Fibroblast of lung (primary cell): ENCODE measurements around the gene MYH10. TPM values are rescaled to one million over a fixed set of nuclear protein-coding genes. Genes with fewer than 3 reads are reported as not detected.

Source experiments
- DNase-seq, 2 donors: peaks; one replicate each; pipeline versions ENCODE4 v3.0.0 to v3.0.0-alpha.2; 2010; ENCODE audit warnings: low read depth in 2 of 2
- H2AFZ ChIP-seq: 2 replicates; pipeline ENCODE4 v1.5.1; 2012; ENCODE audit warnings: low read length, control low read depth, inconsistent platforms
- H3K27ac ChIP-seq: 2 replicates; pipeline ENCODE4 v1.5.1; 2011; ENCODE audit warnings: low read length, control low read depth; ENCODE audit not compliant: insufficient read depth
- H3K27me3 ChIP-seq: 2 replicates; pipeline ENCODE4 v1.5.1; 2011; ENCODE audit warnings: mild to moderate bottlenecking, low read length; ENCODE audit not compliant: control insufficient read depth, insufficient read depth
- H3K36me3 ChIP-seq: 2 replicates; pipeline ENCODE4 v1.5.1; 2011; ENCODE audit warnings: low read length; ENCODE audit not compliant: control insufficient read depth, insufficient read depth
- H3K4me1 ChIP-seq: 2 replicates; pipeline ENCODE4 v1.5.1; 2011; ENCODE audit warnings: low read length; ENCODE audit not compliant: control insufficient read depth, insufficient read depth; ENCODE audit errors: extremely low read depth
- H3K4me2 ChIP-seq: 2 replicates; pipeline ENCODE4 v1.5.1; 2011; ENCODE audit warnings: low read length, control low read depth; ENCODE audit not compliant: insufficient read depth; ENCODE audit errors: extremely low read depth
- H3K4me3 ChIP-seq, 4 experiments: fragments of 200-600 bp in 1 of 4; sonication (generic) in 1 of 4; replicated peaks in 1 of 4; 2 replicates each; pipeline ENCODE4 v1.5.1; 2011 to 2016; ENCODE audit warnings: low read length in 4 of 4, low read depth in 3 of 4, mild to moderate bottlenecking in 3 of 4, control low read depth in 2 of 4, inconsistent platforms in 1 of 4, mixed read lengths in 1 of 4; ENCODE audit not compliant: insufficient read depth in 1 of 4; ENCODE audit errors: control extremely low read depth in 1 of 4
- H3K79me2 ChIP-seq: 2 replicates; pipeline ENCODE4 v1.5.1; 2012; ENCODE audit warnings: mild to moderate bottlenecking, low read length, inconsistent platforms; ENCODE audit not compliant: control insufficient read depth, insufficient read depth
- H3K9ac ChIP-seq: 2 replicates; pipeline ENCODE4 v1.5.1; 2011; ENCODE audit warnings: mild to moderate bottlenecking, low read length, control low read depth; ENCODE audit not compliant: insufficient read depth
- H3K9me3 ChIP-seq: 2 replicates; pipeline ENCODE4 v1.5.1; 2012; ENCODE audit warnings: low read depth, low read length; ENCODE audit not compliant: control insufficient read depth, insufficient read depth
- H4K20me1 ChIP-seq: 2 replicates; pipeline ENCODE4 v1.5.1; 2011; ENCODE audit warnings: low read length; ENCODE audit not compliant: control insufficient read depth, insufficient read depth; ENCODE audit errors: extremely low read depth
- CTCF ChIP-seq, 2 donors: IDR thresholded peaks in 1 of 2; conservative IDR thresholded peaks in 1 of 2; 1 replicate in 1 of 2; 2 replicates in 1 of 2; pipeline ENCODE4 v1.5.1; 2011 to 2012; ENCODE audit warnings: low read length in 2 of 2, control low read depth in 1 of 2, inconsistent platforms in 1 of 2, low read depth in 1 of 2, mild to moderate bottlenecking in 1 of 2
- EZH2 ChIP-seq: IDR thresholded peaks from 2 replicates; pipeline ENCODE4 v1.5.1; 2012; ENCODE audit warnings: low read length, control low read depth, mild to moderate bottlenecking; ENCODE audit errors: missing control alignments
- polyA plus RNA-seq, 2 donors: library from polyadenylated mRNA; depleted of rRNA in 1 of 2; stranded (reverse) in 1 of 2; unstranded in 1 of 2; fragments of >200 nt; gene quantifications; 2 replicates each; pipeline ENCODE4 v1.2.1, GENCODE V29; 2011 to 2012; ENCODE audit warnings: missing spikeins in 1 of 2
- total RNA-seq: library from RNA; depleted of rRNA; stranded (reverse); fragments of >200 nt; gene quantifications from 2 replicates; pipeline ENCODE4 v1.2.1, GENCODE V29; 2014

Gene MYH10
- total and polyA plus RNA-seq, 2 donors (not counting 1 experiment from before 2014, with no cell fraction given), result 54.6 to 104 TPM

- Histone ChIP-seq H3K79me2 (no peaks in the 10 kb centered on the region), H3K27me3 (no peaks in the 10 kb centered on the region), H3K36me3 (no peaks in the 10 kb centered on the region), H2AFZ (no peak overlapping the region), H3K9ac (no peak overlapping the region), H3K27ac (no peak overlapping the region), H3K9me3 (no peaks in the 10 kb centered on the region), H3K4me2 (no peak overlapping the region), H3K4me1 (no peaks in the 10 kb centered on the region), H4K20me1 (no peaks in the 10 kb centered on the region), H3K4me3 (no peak overlapping the region)
- TF ChIP-seq EZH2 (no peak), CTCF (conservative IDR thresholded peaks at IDR 0.05 in 1 of 2, IDR thresholded peaks at IDR 0.05 in 1 of 2; ENCODE audit: low read depth in 1 of 2, low read length in 2 of 2) (no peak)
- no peak for DNase-seq
Measured at GRCh38 chr17:8593276-8593675, 37.2 kb downstream of the MYH10 start.

GRCh38 chr17:8588877-8589554 is 41.5 kb downstream of the MYH10 start:
- H3K79me2 ChIP-seq, result no peaks in the 10 kb centered on the region
- H2AFZ ChIP-seq, result no peak overlapping the region
- H4K20me1 ChIP-seq, result no peaks in the 10 kb centered on the region

DNA sequence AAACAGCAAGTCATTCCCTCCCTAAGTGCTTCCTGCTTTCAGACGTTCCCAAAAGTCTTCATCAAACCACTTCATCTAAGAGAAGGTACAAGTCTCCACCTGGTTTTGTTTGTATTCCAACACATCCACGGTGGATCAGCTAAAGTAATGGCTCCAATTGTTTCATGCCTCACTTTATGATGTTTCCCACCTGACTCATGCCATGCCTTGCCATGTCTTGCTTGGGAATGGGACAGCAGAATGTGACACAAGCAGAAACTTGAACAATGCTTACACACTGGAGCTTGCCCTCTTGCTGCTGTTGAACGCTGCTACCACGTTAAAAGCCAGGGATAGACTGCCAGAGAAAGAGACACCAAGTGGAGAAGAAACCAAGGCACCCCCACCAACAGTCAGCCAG is 43.8 kb downstream of the MYH10 start:
- TF ChIP-seq CTCF (conservative IDR thresholded peaks at IDR 0.05 in 1 of 2, IDR thresholded peaks at IDR 0.05 in 1 of 2; ENCODE audit: low read depth in 1 of 2, low read length in 2 of 2) (no peak), EZH2 (no peak)
- no peak overlapping the region for H3K4me2 ChIP-seq
- H3K36me3 ChIP-seq, result no peaks in the 10 kb centered on the region
- H3K4me3 ChIP-seq, result no peak overlapping the region
- no peak overlapping the region for H3K9ac ChIP-seq
- no peaks in the 10 kb centered on the region for H3K79me2 ChIP-seq
- no peaks in the 10 kb centered on the region for H3K27me3 ChIP-seq
- no peaks in the 10 kb centered on the region for H4K20me1 ChIP-seq
- DNase-seq, result no peak
- H3K27ac ChIP-seq, result no peak overlapping the region
- no peak overlapping the region for H2AFZ ChIP-seq
- H3K9me3 ChIP-seq, result no peaks in the 10 kb centered on the region
- no peaks in the 10 kb centered on the region for H3K4me1 ChIP-seq

More at GRCh38 chr17:8588877-8589554, 41.5 kb downstream of the MYH10 start:
- H3K36me3 ChIP-seq, result no peaks in the 10 kb centered on the region
- H3K9me3 ChIP-seq, result no peaks in the 10 kb centered on the region
- no peak overlapping the region for H3K4me3 ChIP-seq
- H3K9ac ChIP-seq, result no peak overlapping the region
- TF ChIP-seq EZH2 (no peak), CTCF (conservative IDR thresholded peaks at IDR 0.05 in 1 of 2, IDR thresholded peaks at IDR 0.05 in 1 of 2; ENCODE audit: low read depth in 1 of 2, low read length in 2 of 2) (no peak)
- DNase-seq, result no peak
- no peak overlapping the region for H3K27ac ChIP-seq
- H3K4me1 ChIP-seq, result no peaks in the 10 kb centered on the region
- H3K27me3 ChIP-seq, result no peaks in the 10 kb centered on the region
- H3K4me2 ChIP-seq, result no peak overlapping the region
